Measurements from ENCODE around the gene AADAT.

AADAT gene

DNA sequence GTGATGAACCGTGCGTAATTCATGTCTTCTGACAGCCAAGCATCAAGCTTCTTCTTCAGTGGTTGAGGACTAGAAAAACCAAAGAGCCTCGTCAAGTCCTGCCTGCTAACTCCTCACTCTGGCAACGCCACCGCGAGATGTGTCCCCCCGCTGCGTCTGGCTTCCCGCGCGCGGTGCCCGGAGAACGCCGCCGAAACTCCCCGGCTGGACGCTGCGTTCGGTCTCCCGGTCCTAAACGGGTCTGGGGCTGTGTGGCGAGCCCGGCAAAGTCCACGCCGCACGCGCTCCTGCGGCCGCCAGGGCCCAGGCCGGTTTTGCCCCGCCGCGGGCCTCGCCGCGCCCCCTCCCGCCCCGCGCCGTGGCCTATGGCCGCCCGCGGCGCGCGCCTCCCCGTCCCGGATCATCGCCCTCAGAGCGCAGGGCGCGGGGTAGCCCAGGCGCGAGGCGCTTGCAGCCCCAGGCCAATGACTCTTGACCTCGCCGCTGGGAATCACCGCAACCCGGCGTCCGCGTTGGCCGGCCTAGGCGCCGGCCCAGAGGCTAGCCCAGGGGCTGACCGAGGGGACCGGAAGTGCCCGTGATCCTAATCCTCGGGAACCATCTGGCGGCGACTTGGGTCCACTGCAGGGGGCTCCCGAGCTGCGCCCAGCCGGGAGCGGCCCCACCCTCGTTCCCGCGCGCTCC is at the start of gene AADAT:
TSS of gene AADAT (minus strand) at position 289 of the 684 bp plus-strand sequence. CDS start at position 23, 266 bp downstream.
- peak within 1 kb of the TSS; percentile 95 for H2AFZ ChIP-seq (ENCODE audit: low read depth)
- no peaks in the 10 kb centered on the region for H3K4me1 ChIP-seq (ENCODE audit: low read depth, poor library complexity, severe bottlenecking)
- TF ChIP-seq, protein P1, sequence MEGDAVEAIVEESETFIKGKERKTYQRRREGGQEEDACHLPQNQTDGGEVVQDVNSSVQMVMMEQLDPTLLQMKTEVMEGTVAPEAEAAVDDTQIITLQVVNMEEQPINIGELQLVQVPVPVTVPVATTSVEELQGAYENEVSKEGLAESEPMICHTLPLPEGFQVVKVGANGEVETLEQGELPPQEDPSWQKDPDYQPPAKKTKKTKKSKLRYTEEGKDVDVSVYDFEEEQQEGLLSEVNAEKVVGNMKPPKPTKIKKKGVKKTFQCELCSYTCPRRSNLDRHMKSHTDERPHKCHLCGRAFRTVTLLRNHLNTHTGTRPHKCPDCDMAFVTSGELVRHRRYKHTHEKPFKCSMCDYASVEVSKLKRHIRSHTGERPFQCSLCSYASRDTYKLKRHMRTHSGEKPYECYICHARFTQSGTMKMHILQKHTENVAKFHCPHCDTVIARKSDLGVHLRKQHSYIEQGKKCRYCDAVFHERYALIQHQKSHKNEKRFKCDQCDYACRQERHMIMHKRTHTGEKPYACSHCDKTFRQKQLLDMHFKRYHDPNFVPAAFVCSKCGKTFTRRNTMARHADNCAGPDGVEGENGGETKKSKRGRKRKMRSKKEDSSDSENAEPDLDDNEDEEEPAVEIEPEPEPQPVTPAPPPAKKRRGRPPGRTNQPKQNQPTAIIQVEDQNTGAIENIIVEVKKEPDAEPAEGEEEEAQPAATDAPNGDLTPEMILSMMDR (conservative IDR thresholded peaks at IDR 0.05; ENCODE audit: low read depth, low read length), result 0 out of 2 replicates have a peak, but pooled peaks have one; percentile 22
- H3K9ac ChIP-seq, result peak within 1 kb of the TSS; percentile 44; the same call in 1 of the 2 replicates
- peak within 1 kb of the TSS; percentile 44 for H3K4me2 ChIP-seq
- no peak within 1 kb of the TSS for H3K4me3 ChIP-seq (IDR thresholded peaks at IDR 0.05; ENCODE audit: insufficient read depth, low read depth, low read length)
- H3K79me2 ChIP-seq (ENCODE audit: insufficient read depth, low read depth), result no peaks in the 10 kb centered on the region
- H3K27ac ChIP-seq, result no peak within 1 kb of the TSS
- H3K36me3 ChIP-seq (ENCODE audit: insufficient read depth), result no peaks in the 10 kb centered on the region
- H4K20me1 ChIP-seq (ENCODE audit: insufficient read depth), result no peaks in the 10 kb centered on the region
- H3K27me3 ChIP-seq (ENCODE audit: insufficient read depth, low read depth), result no peaks in the 10 kb centered on the region

DNA sequence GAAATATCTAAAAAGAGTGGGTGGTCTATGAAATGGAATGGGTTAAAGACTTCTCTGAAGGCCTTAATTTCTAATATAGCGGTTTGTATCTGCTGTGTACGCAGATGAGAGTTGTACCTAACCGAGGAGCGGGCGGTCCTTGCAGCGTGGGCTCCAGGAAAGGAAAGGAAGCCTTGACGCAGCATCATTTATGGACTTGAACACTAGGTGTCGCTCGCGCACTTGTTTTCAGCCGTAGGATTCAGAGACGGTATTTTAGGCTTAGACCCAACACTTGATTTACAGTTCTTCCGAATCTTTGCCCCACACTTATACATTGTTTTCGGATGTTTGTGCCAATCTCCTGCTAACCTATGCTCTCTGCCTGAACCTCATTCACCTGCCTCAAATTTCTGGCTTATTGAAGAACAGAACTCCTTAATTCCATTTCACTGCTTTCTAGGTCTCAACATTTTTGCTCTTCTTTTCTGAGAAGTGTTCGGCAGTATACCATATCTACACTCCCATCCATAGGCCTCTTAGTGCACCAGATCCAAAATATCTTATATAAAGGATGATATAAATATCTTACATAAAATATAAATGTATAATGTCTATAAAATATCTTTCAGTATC is 48.9 kb upstream of the AADAT start:
- TF ChIP-seq, protein P1 (conservative IDR thresholded peaks at IDR 0.05; ENCODE audit: low read depth, low read length), result peak; percentile 90
- Histone ChIP-seq H3K27me3 (ENCODE audit: insufficient read depth, low read depth) (no peaks in the 10 kb centered on the region), H3K4me2 (peak overlapping the region; percentile 11; the same call in 1 of the 2 replicates), H3K4me1 (ENCODE audit: low read depth, poor library complexity, severe bottlenecking) (no peaks in the 10 kb centered on the region), H3K9ac (no peak overlapping the region), H2AFZ (ENCODE audit: low read depth) (peak overlapping the region; percentile 28), H3K79me2 (ENCODE audit: insufficient read depth, low read depth) (no peaks in the 10 kb centered on the region), H3K4me3 (IDR thresholded peaks at IDR 0.05; ENCODE audit: insufficient read depth, low read depth, low read length) (no peak overlapping the region), H3K27ac (no peak overlapping the region), H4K20me1 (ENCODE audit: insufficient read depth) (no peaks in the 10 kb centered on the region), H3K36me3 (ENCODE audit: insufficient read depth) (no peaks in the 10 kb centered on the region)

DNA sequence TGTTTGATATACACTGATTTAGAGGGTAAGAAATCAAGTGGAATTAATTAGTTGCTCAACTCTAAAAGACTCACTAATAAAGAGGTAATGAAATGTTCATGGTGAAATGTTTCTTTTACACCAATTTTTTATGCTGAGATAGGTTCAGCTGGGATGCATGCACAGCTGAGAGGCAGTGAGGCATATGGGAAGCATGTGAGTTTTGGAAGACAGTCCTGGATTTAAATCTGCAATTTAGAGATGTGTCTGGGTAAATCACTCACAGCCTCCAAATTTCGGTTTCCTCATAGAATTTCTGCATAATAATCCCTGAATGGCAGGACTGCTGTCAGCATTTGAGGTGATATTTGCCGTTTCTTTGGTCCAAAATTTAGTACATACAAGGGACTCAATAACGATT is 48.2 kb upstream of the AADAT start:
- no peak overlapping the region for H3K9ac ChIP-seq
- H3K27ac ChIP-seq, result no peak overlapping the region
- TF ChIP-seq, protein P1 (conservative IDR thresholded peaks at IDR 0.05; ENCODE audit: low read depth, low read length), result no peak
- no peaks in the 10 kb centered on the region for H3K4me1 ChIP-seq (ENCODE audit: low read depth, poor library complexity, severe bottlenecking)
- H3K4me2 ChIP-seq, result peak overlapping the region; percentile 11; the same call in 1 of the 2 replicates
- H3K27me3 ChIP-seq (ENCODE audit: insufficient read depth, low read depth), result no peaks in the 10 kb centered on the region
- peak overlapping the region; percentile 28; the same call in 1 of the 2 replicates for H2AFZ ChIP-seq (ENCODE audit: low read depth)
- H3K36me3 ChIP-seq (ENCODE audit: insufficient read depth), result no peaks in the 10 kb centered on the region
- H3K4me3 ChIP-seq (IDR thresholded peaks at IDR 0.05; ENCODE audit: insufficient read depth, low read depth, low read length), result no peak overlapping the region
- no peaks in the 10 kb centered on the region for H4K20me1 ChIP-seq (ENCODE audit: insufficient read depth)
- no peaks in the 10 kb centered on the region for H3K79me2 ChIP-seq (ENCODE audit: insufficient read depth, low read depth)

DNA sequence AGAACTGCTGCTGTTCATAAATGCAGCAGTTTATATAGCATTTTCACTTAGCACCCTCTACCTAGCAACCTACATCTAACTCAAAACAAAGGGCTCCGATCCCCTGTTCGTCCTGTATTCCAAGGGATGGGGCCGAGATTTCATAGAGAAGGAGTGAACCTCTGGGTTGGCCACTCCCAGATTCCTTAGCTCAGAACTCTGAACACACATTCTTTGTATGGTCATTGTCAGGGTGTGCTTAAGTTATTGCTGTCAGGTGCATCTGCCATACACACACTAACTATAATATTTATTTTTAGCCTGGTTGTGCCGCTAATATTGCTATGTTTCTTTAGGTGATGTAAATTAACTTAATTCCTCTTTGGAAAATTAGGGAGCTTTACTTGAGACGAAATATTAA is 47.7 kb upstream of the AADAT start:
- Histone ChIP-seq H3K27me3 (ENCODE audit: insufficient read depth, low read depth) (no peaks in the 10 kb centered on the region), H3K79me2 (ENCODE audit: insufficient read depth, low read depth) (no peaks in the 10 kb centered on the region), H4K20me1 (ENCODE audit: insufficient read depth) (no peaks in the 10 kb centered on the region), H3K4me2 (no peak overlapping the region), H3K4me3 (IDR thresholded peaks at IDR 0.05; ENCODE audit: insufficient read depth, low read depth, low read length) (no peak overlapping the region), H3K36me3 (ENCODE audit: insufficient read depth) (no peaks in the 10 kb centered on the region), H2AFZ (ENCODE audit: low read depth) (no peak overlapping the region), H3K4me1 (ENCODE audit: low read depth, poor library complexity, severe bottlenecking) (no peaks in the 10 kb centered on the region), H3K27ac (no peak overlapping the region), H3K9ac (no peak overlapping the region)
- TF ChIP-seq, protein P1 (conservative IDR thresholded peaks at IDR 0.05; ENCODE audit: low read depth, low read length), result no peak

Measured in KMS-11 (cell line).